HepG2 (cell line): ENCODE data around the gene CEBPB. TPM values are rescaled to one million over a fixed set of nuclear protein-coding genes. Genes with fewer than 3 reads are reported as not detected.

Experiments
- IRX3 ChIP-seq: sonication (generic); formaldehyde crosslinking; IDR thresholded peaks from 2 replicates; pipeline ENCODE4 v1.8.1; 2023; ENCODE audit warnings: mild to moderate bottlenecking, low read depth, missing genetic modification reagents, borderline replicate concordance
- KAT8 ChIP-seq: IDR thresholded peaks from 2 replicates; pipeline ENCODE4 v1.6.1; 2016; ENCODE audit warnings: missing genetic modification reagents, missing compliant biosample characterization
- NBN ChIP-seq: fragments of 450-650 bp; conservative IDR thresholded peaks from 2 replicates; pipeline ENCODE4 v1.6.1; 2017
- POGZ ChIP-seq: sonication (generic); formaldehyde crosslinking; IDR thresholded peaks from 2 replicates; pipeline ENCODE4 v1.4.0; 2020; ENCODE audit warnings: mild to moderate bottlenecking, missing genetic modification reagents
- SALL1 ChIP-seq: sonication (generic); formaldehyde crosslinking; IDR thresholded peaks from 2 replicates; pipeline ENCODE4 v1.8.0; 2022; ENCODE audit warnings: mild to moderate bottlenecking, missing genetic modification reagents
- SAP130 ChIP-seq: IDR thresholded peaks from 2 replicates; pipeline ENCODE4 v1.6.1; 2016; ENCODE audit warnings: low read depth
- SKI ChIP-seq: fragments of 450-650 bp; IDR thresholded peaks from one replicate; pipeline ENCODE4 v1.6.1; 2018; ENCODE audit warnings: mild to moderate bottlenecking; ENCODE audit not compliant: partially characterized antibody
- SMARCE1 ChIP-seq: fragments of 450-650 bp; IDR thresholded peaks from 2 replicates; pipeline ENCODE4 v1.6.1; 2017; ENCODE audit warnings: borderline replicate concordance
- SNRNP70 ChIP-seq: fragments of 200-400 bp; formaldehyde crosslinking; IDR thresholded peaks from 2 replicates; pipeline ENCODE4 v1.6.1; 2017; ENCODE audit warnings: mild to moderate bottlenecking, low read depth, low read length, moderate library complexity
- THAP11 ChIP-seq: IDR thresholded peaks from 2 replicates; pipeline ENCODE4 v1.6.1; 2016; ENCODE audit warnings: missing biosample characterization, missing genetic modification reagents
- YEATS2 ChIP-seq: sonication (generic); formaldehyde crosslinking; IDR thresholded peaks from 2 replicates; pipeline ENCODE4 v1.4.0; 2020; ENCODE audit warnings: missing genetic modification reagents, borderline replicate concordance
- ZBTB3 ChIP-seq: sonication (generic); formaldehyde crosslinking; IDR thresholded peaks from 2 replicates; pipeline ENCODE4 v1.4.0; 2020; ENCODE audit warnings: low read depth, mild to moderate bottlenecking, moderate library complexity, missing genetic modification reagents, borderline replicate concordance
- ZBTB8A ChIP-seq: sonication (generic); formaldehyde crosslinking; IDR thresholded peaks from 2 replicates; pipeline ENCODE4 v1.4.0; 2020; ENCODE audit warnings: mild to moderate bottlenecking, low read depth, missing genetic modification reagents, borderline replicate concordance
- ZFAT ChIP-seq: sonication (generic); formaldehyde crosslinking; conservative IDR thresholded peaks from 2 replicates; pipeline ENCODE4 v1.8.1; 2023; ENCODE audit warnings: missing genetic modification reagents, inconsistent platforms
- ZFY ChIP-seq: sonication (generic); formaldehyde crosslinking; IDR thresholded peaks from 2 replicates; pipeline ENCODE4 v1.4.0; 2020; ENCODE audit warnings: missing genetic modification reagents
- ZNF329 ChIP-seq: sonication (generic); formaldehyde crosslinking; IDR thresholded peaks from 2 replicates; pipeline ENCODE4 v1.9.0; 2021; ENCODE audit warnings: low read depth, mild to moderate bottlenecking, missing genetic modification reagents
- ZNF530 ChIP-seq: sonication (generic); formaldehyde crosslinking; IDR thresholded peaks from 2 replicates; pipeline ENCODE4 v1.5.0; 2020; ENCODE audit warnings: low read depth, mild to moderate bottlenecking, missing genetic modification reagents
- ZNF703 ChIP-seq: sonication (generic); formaldehyde crosslinking; IDR thresholded peaks from 2 replicates; pipeline ENCODE4 v1.5.1; 2020; ENCODE audit warnings: missing genetic modification reagents, mild to moderate bottlenecking, moderate library complexity, borderline replicate concordance
- ZNF777 ChIP-seq: sonication (generic); formaldehyde crosslinking; IDR thresholded peaks from 2 replicates; pipeline ENCODE4 v1.4.0; 2020; ENCODE audit warnings: missing genetic modification reagents
- ZNF792 ChIP-seq: IDR thresholded peaks from 2 replicates; pipeline ENCODE4 v1.6.1; 2016
- polyA plus RNA-seq, 8 experiments: library from polyadenylated mRNA; depleted of rRNA in 3 of 8; stranded (reverse) in 7 of 8; unstranded in 1 of 8; fragments of >200 nt; fragmentation: Illumina TruSeq in 4 of 8; extraction: Trizol in 4 of 8; gene quantifications; 2 replicates each; pipeline versions ENCODE4 v1.2.1 to v1.2.3, GENCODE V29; 2011 to 2016; ENCODE audit warnings: low read depth in 4 of 8, missing spikeins in 1 of 8, mixed read lengths in 1 of 8; ENCODE audit not compliant: insufficient read depth in 1 of 8
- total RNA-seq, 5 experiments: library from RNA; depleted of rRNA; stranded (reverse); fragments of >200 nt; fragmentation: Illumina TruSeq; extraction: Trizol; gene quantifications; 2 replicates each; pipeline ENCODE4 v1.2.3, GENCODE V29; 2016; ENCODE audit warnings: low read depth in 1 of 5
- TF ChIP-seq, protein P1 (sequence below): sonication (generic); formaldehyde crosslinking; IDR thresholded peaks from 2 replicates; pipeline ENCODE4 v1.4.0; 2020; ENCODE audit warnings: mild to moderate bottlenecking, low read depth, missing genetic modification reagents
- TF ChIP-seq, protein P2 (sequence below): IDR thresholded peaks from 2 replicates; pipeline ENCODE4 v1.6.1; 2016; ENCODE audit warnings: low read depth, control low read depth
- TF ChIP-seq, protein P3 (sequence below): sonication (generic); formaldehyde crosslinking; conservative IDR thresholded peaks from 2 replicates; pipeline ENCODE4 v1.4.0; 2020; ENCODE audit warnings: mild to moderate bottlenecking, missing genetic modification reagents, moderate library complexity
- TF ChIP-seq, protein P4 (sequence below): fragments of 450-650 bp; IDR thresholded peaks from 2 replicates; pipeline ENCODE4 v1.6.1; 2017

Gene CEBPB
- total and polyA plus RNA-seq, 2 of the 13 experiments (the other 11 are each of a cell fraction or from before 2014, with no cell fraction given), result 18.5 to 28.2 TPM

DNA sequence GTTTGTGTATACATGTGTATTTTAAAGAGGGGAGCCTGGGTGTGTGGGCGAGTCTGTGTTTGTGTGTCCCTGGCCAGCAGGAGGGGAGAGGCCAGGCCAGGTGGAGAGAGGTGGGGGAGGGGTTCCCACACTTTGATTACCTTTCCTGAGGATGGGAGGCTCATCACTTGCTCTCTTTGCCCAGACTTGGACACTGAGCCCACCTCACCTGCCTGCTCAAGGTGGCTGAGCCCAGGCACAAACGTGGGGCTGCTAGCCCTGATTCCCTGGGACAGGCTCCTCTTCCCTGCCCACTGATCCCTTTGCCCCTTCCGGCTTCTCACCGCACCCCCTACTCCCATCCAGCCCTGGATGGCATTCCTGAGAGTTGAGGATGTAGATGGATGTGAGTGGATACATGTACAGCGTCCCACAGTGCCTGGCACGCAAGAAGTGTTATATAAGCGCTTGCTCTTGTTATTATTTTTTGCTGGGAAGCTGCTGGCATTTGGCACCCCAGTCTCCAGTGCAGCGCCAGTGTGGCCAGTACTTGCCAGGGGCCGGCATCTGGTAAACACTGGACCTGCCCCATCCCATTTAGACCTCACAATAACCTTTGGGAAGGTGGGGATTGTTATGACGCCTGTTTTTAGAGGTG, 2.7 kb downstream of the CEBPB start (continued):
- no peak for TF ChIP-seq ZFAT (CRISPR knock-in tag)
- no peak for TF ChIP-seq SNRNP70
- TF ChIP-seq, protein P1, sequence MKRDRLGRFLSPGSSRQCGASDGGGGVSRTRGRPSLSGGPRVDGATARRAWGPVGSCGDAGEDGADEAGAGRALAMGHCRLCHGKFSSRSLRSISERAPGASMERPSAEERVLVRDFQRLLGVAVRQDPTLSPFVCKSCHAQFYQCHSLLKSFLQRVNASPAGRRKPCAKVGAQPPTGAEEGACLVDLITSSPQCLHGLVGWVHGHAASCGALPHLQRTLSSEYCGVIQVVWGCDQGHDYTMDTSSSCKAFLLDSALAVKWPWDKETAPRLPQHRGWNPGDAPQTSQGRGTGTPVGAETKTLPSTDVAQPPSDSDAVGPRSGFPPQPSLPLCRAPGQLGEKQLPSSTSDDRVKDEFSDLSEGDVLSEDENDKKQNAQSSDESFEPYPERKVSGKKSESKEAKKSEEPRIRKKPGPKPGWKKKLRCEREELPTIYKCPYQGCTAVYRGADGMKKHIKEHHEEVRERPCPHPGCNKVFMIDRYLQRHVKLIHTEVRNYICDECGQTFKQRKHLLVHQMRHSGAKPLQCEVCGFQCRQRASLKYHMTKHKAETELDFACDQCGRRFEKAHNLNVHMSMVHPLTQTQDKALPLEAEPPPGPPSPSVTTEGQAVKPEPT (CRISPR knock-in tag), result no peak; the same call in 1 of the 2 replicates
- no peak for TF ChIP-seq IRX3
- TF ChIP-seq, protein P2, sequence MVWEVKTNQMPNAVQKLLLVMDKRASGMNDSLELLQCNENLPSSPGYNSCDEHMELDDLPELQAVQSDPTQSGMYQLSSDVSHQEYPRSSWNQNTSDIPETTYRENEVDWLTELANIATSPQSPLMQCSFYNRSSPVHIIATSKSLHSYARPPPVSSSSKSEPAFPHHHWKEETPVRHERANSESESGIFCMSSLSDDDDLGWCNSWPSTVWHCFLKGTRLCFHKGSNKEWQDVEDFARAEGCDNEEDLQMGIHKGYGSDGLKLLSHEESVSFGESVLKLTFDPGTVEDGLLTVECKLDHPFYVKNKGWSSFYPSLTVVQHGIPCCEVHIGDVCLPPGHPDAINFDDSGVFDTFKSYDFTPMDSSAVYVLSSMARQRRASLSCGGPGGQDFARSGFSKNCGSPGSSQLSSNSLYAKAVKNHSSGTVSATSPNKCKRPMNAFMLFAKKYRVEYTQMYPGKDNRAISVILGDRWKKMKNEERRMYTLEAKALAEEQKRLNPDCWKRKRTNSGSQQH (CRISPR knock-in tag), result no peak; the same call in 1 of the 2 replicates
- TF ChIP-seq SAP130 (CRISPR knock-in tag), result peak; percentile 40; the same call in 1 of the 2 replicates
- peak; percentile 16; the same call in 1 of the 2 replicates for TF ChIP-seq THAP11 (CRISPR knock-in tag)
- no peak for TF ChIP-seq SMARCE1
- TF ChIP-seq ZBTB8A (CRISPR knock-in tag), result 0 out of 2 replicates have a peak, but pooled peaks have one; percentile 19
- no peak for TF ChIP-seq ZNF530 (CRISPR knock-in tag)
- TF ChIP-seq SALL1 (CRISPR knock-in tag), result no peak; the same call in 1 of the 2 replicates
- no peak for TF ChIP-seq SKI
- TF ChIP-seq, protein P3, sequence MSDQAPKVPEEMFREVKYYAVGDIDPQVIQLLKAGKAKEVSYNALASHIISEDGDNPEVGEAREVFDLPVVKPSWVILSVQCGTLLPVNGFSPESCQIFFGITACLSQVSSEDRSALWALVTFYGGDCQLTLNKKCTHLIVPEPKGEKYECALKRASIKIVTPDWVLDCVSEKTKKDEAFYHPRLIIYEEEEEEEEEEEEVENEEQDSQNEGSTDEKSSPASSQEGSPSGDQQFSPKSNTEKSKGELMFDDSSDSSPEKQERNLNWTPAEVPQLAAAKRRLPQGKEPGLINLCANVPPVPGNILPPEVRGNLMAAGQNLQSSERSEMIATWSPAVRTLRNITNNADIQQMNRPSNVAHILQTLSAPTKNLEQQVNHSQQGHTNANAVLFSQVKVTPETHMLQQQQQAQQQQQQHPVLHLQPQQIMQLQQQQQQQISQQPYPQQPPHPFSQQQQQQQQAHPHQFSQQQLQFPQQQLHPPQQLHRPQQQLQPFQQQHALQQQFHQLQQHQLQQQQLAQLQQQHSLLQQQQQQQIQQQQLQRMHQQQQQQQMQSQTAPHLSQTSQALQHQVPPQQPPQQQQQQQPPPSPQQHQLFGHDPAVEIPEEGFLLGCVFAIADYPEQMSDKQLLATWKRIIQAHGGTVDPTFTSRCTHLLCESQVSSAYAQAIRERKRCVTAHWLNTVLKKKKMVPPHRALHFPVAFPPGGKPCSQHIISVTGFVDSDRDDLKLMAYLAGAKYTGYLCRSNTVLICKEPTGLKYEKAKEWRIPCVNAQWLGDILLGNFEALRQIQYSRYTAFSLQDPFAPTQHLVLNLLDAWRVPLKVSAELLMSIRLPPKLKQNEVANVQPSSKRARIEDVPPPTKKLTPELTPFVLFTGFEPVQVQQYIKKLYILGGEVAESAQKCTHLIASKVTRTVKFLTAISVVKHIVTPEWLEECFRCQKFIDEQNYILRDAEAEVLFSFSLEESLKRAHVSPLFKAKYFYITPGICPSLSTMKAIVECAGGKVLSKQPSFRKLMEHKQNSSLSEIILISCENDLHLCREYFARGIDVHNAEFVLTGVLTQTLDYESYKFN (CRISPR knock-in tag), result no peak
- TF ChIP-seq ZNF329 (CRISPR knock-in tag), result no peak
- no peak for TF ChIP-seq POGZ (CRISPR knock-in tag)
- TF ChIP-seq ZNF777, result 0 out of 2 replicates have a peak, but pooled peaks have one; percentile 23
- TF ChIP-seq KAT8 (CRISPR knock-in tag), result no peak
- TF ChIP-seq ZFY (CRISPR knock-in tag), result peak; percentile 43; the same call in 1 of the 2 replicates
- TF ChIP-seq ZNF703 (CRISPR knock-in tag), result peak; percentile 70; the same call in 1 of the 2 replicates
- no peak for TF ChIP-seq YEATS2 (CRISPR knock-in tag)
- TF ChIP-seq ZNF792 (CRISPR knock-in tag), result no peak
- TF ChIP-seq, protein P4, sequence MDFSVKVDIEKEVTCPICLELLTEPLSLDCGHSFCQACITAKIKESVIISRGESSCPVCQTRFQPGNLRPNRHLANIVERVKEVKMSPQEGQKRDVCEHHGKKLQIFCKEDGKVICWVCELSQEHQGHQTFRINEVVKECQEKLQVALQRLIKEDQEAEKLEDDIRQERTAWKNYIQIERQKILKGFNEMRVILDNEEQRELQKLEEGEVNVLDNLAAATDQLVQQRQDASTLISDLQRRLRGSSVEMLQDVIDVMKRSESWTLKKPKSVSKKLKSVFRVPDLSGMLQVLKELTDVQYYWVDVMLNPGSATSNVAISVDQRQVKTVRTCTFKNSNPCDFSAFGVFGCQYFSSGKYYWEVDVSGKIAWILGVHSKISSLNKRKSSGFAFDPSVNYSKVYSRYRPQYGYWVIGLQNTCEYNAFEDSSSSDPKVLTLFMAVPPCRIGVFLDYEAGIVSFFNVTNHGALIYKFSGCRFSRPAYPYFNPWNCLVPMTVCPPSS, result no peak
- TF ChIP-seq NBN, result no peak
- no peak for TF ChIP-seq ZBTB3
